SK-N-SH treated with all-trans-retinoic acid at 6 μM for 48 hours (cell line): ENCODE results near the gene TOP1.

ENCODE experiments used
- ATAC-seq: fragments of 200-7000 bp; cut with Tn5 transposase; 3 replicates; pipeline ENCODE4 v1.9.1; 2020; ENCODE audit warnings: mild to moderate bottlenecking, moderate library complexity
- ARNTL ChIP-seq: fragments of 450-650 bp; formaldehyde crosslinking; IDR thresholded peaks from 2 replicates; pipeline ENCODE4 v1.5.0; 2020; ENCODE audit warnings: low read depth, mild to moderate bottlenecking, moderate library complexity, borderline replicate concordance
- BACH2 ChIP-seq: fragments of 250-450 bp; sonication (Bioruptor Pico); IDR thresholded peaks from 2 replicates; pipeline ENCODE4 v1.9.0; 2021; ENCODE audit warnings: mild to moderate bottlenecking, borderline replicate concordance
- CREB5 ChIP-seq: fragments of 250-450 bp; sonication (Bioruptor Pico); IDR thresholded peaks from 2 replicates; pipeline ENCODE4 v1.5.1; 2020; ENCODE audit warnings: low read depth, mild to moderate bottlenecking, moderate library complexity
- CSDC2 ChIP-seq: fragments of 250-450 bp; sonication (Bioruptor Pico); IDR thresholded peaks from 2 replicates; pipeline ENCODE4 v1.5.0; 2020; ENCODE audit warnings: mild to moderate bottlenecking, moderate library complexity
- GLIS3 ChIP-seq: fragments of 250-450 bp; sonication (Bioruptor Pico); IDR thresholded peaks from 2 replicates; pipeline ENCODE4 v1.5.0; 2020; ENCODE audit warnings: mild to moderate bottlenecking, moderate library complexity
- ISL1 ChIP-seq: fragments of 250-450 bp; sonication (Bioruptor Pico); IDR thresholded peaks from 2 replicates; pipeline ENCODE4 v2.1.2; 2022; ENCODE audit warnings: mild to moderate bottlenecking, moderate library complexity
- OSR1 ChIP-seq: fragments of 250-450 bp; sonication (Bioruptor Pico); IDR thresholded peaks from 2 replicates; pipeline ENCODE4 v1.8.0; 2022; ENCODE audit warnings: moderate library complexity, mild to moderate bottlenecking, inconsistent platforms
- PPARA ChIP-seq: fragments of 250-450 bp; sonication (Bioruptor Pico); IDR thresholded peaks from 2 replicates; pipeline ENCODE4 v1.5.0; 2020; ENCODE audit warnings: mild to moderate bottlenecking, borderline replicate concordance
- RARB ChIP-seq: fragments of 250-450 bp; sonication (Bioruptor Pico); IDR thresholded peaks from 2 replicates; pipeline ENCODE4 v1.8.0; 2021; ENCODE audit warnings: mild to moderate bottlenecking, moderate library complexity
- SNAI2 ChIP-seq: fragments of 250-450 bp; sonication (Bioruptor Pico); IDR thresholded peaks from 2 replicates; pipeline ENCODE4 v1.5.0; 2020; ENCODE audit warnings: mild to moderate bottlenecking, moderate library complexity
- TOX ChIP-seq: fragments of 250-450 bp; sonication (Bioruptor Pico); IDR thresholded peaks from 2 replicates; pipeline ENCODE4 v1.8.0; 2021; ENCODE audit warnings: mild to moderate bottlenecking, moderate library complexity, borderline replicate concordance
- ZC3H10 ChIP-seq: fragments of 250-450 bp; sonication (Bioruptor Pico); IDR thresholded peaks from 2 replicates; pipeline ENCODE4 v1.5.1; 2021; ENCODE audit warnings: mild to moderate bottlenecking, moderate library complexity
- ZFP30 ChIP-seq: fragments of 450-650 bp; formaldehyde crosslinking; IDR thresholded peaks from 2 replicates; pipeline ENCODE4 v1.5.0; 2022; ENCODE audit warnings: mild to moderate bottlenecking, moderate library complexity
- ZNF565 ChIP-seq: fragments of 450-650 bp; formaldehyde crosslinking; conservative IDR thresholded peaks from 2 replicates; pipeline ENCODE4 v1.5.0; 2020; ENCODE audit warnings: low read depth, mild to moderate bottlenecking, moderate library complexity
- ZNF8 ChIP-seq: fragments of 450-650 bp; formaldehyde crosslinking; IDR thresholded peaks from 2 replicates; pipeline ENCODE4 v1.5.0; 2020; ENCODE audit warnings: mild to moderate bottlenecking, moderate library complexity
- TF ChIP-seq, protein P1 (sequence below): fragments of 250-450 bp; sonication (Bioruptor Pico); IDR thresholded peaks from 2 replicates; pipeline ENCODE4 v1.8.0; 2021; ENCODE audit warnings: low read depth, mild to moderate bottlenecking, moderate library complexity, borderline replicate concordance
- TF ChIP-seq, protein P2 (sequence below): fragments of 250-450 bp; sonication (Bioruptor Pico); IDR thresholded peaks from 2 replicates; pipeline ENCODE4 v1.5.1; 2021; ENCODE audit warnings: mild to moderate bottlenecking, moderate library complexity
- TF ChIP-seq, protein P3 (sequence below): fragments of 250-450 bp; sonication (Bioruptor Pico); IDR thresholded peaks from 2 replicates; pipeline ENCODE4 v1.8.0; 2020; ENCODE audit warnings: mild to moderate bottlenecking, moderate library complexity, borderline replicate concordance

The TOP1 gene

DNA sequence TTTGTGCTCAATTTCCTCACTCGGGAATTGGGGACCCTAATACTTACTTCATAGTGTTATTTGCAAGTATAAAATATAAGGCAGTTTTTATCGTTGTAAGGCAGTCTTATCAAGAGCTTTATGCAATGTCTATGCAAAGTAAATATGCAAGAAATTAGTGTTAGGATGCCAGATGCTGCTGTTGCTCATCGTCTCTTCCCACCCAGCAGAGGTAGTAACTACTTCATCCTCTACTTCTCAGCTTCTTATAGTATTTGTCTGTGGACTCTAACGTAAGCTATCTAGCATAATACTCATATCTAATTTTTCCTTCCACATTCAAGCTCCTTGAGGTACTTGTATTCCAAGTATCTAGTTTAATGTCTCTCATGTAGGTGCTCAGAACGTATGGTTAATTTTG, 120.3 kb downstream of the TOP1 start:
- no peak for ATAC-seq
- no peak for TF ChIP-seq ZFP30 (CRISPR knock-in tag)

DNA sequence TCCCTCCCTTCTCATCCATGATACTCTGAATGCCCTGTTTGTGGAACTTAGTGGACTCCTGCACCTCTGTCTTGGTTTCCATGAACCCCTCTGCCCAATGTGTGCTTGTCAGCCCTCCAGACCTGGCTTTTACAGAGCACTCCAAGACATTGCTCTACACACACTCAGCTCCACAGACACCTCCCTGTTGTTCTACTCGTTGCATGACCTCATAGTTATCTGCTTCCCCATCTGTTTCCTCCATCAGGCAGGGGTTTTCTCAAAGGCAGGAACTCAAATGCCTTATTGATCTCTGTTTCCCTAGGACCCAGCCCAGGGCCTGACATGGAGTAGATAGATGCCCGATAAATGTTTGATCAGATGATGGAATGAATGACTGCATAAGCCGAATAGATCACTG, 122.0 kb downstream of the TOP1 start:
- TF ChIP-seq ZFP30 (CRISPR knock-in tag) (no peak), OSR1 (CRISPR knock-in tag) (no peak), ARNTL (no peak), ISL1 (CRISPR knock-in tag) (no peak), ZNF565 (CRISPR knock-in tag) (no peak), BACH2 (CRISPR knock-in tag) (no peak), ZNF8 (CRISPR knock-in tag) (no peak), PPARA (CRISPR knock-in tag) (no peak), CSDC2 (CRISPR knock-in tag) (no peak), SNAI2 (CRISPR knock-in tag) (no peak), ZC3H10 (CRISPR knock-in tag) (no peak), GLIS3 (no peak), CREB5 (CRISPR knock-in tag) (no peak)
- TF ChIP-seq, protein P1, sequence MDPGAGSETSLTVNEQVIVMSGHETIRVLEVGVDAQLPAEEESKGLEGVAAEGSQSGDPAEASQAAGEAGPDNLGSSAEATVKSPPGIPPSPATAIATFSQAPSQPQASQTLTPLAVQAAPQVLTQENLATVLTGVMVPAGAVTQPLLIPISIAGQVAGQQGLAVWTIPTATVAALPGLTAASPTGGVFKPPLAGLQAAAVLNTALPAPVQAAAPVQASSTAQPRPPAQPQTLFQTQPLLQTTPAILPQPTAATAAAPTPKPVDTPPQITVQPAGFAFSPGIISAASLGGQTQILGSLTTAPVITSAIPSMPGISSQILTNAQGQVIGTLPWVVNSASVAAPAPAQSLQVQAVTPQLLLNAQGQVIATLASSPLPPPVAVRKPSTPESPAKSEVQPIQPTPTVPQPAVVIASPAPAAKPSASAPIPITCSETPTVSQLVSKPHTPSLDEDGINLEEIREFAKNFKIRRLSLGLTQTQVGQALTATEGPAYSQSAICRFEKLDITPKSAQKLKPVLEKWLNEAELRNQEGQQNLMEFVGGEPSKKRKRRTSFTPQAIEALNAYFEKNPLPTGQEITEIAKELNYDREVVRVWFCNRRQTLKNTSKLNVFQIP (CRISPR knock-in tag) = no peak
- TF ChIP-seq, protein P2, sequence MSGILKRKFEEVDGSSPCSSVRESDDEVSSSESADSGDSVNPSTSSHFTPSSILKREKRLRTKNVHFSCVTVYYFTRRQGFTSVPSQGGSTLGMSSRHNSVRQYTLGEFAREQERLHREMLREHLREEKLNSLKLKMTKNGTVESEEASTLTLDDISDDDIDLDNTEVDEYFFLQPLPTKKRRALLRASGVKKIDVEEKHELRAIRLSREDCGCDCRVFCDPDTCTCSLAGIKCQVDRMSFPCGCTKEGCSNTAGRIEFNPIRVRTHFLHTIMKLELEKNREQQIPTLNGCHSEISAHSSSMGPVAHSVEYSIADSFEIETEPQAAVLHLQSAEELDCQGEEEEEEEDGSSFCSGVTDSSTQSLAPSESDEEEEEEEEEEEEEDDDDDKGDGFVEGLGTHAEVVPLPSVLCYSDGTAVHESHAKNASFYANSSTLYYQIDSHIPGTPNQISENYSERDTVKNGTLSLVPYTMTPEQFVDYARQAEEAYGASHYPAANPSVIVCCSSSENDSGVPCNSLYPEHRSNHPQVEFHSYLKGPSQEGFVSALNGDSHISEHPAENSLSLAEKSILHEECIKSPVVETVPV (CRISPR knock-in tag) = no peak
- TF ChIP-seq, protein P3, sequence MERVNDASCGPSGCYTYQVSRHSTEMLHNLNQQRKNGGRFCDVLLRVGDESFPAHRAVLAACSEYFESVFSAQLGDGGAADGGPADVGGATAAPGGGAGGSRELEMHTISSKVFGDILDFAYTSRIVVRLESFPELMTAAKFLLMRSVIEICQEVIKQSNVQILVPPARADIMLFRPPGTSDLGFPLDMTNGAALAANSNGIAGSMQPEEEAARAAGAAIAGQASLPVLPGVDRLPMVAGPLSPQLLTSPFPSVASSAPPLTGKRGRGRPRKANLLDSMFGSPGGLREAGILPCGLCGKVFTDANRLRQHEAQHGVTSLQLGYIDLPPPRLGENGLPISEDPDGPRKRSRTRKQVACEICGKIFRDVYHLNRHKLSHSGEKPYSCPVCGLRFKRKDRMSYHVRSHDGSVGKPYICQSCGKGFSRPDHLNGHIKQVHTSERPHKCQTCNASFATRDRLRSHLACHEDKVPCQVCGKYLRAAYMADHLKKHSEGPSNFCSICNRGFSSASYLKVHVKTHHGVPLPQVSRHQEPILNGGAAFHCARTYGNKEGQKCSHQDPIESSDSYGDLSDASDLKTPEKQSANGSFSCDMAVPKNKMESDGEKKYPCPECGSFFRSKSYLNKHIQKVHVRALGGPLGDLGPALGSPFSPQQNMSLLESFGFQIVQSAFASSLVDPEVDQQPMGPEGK (CRISPR knock-in tag) = no peak
- ATAC-seq = peak; percentile 25; the same call in 1 of the 3 replicates

- TF ChIP-seq, protein P1 (CRISPR knock-in tag) = no peak
- TF ChIP-seq RARB (no peak), ZFP30 (CRISPR knock-in tag) (no peak), ISL1 (CRISPR knock-in tag) (no peak), TOX (CRISPR knock-in tag) (no peak), ZNF8 (CRISPR knock-in tag) (no peak)
- TF ChIP-seq, protein P3 (CRISPR knock-in tag) = no peak
- ATAC-seq = no peak
Observed at GRCh38 chr20:41151134-41151869, 122.7 kb downstream of the TOP1 start.
